AG20443 (cell line): ENCODE measurements around the gene LINGO3.

ENCODE experiments used
- DNase-seq: peaks from one replicate; pipeline ENCODE4 v3.0.0; 2012; ENCODE audit warnings: low spot score, mixed read lengths

The LINGO3 gene

GRCh38 chr19:2339644-2340310, 31.8 kb upstream of the LINGO3 start:
- DNase-seq = no peak

DNA sequence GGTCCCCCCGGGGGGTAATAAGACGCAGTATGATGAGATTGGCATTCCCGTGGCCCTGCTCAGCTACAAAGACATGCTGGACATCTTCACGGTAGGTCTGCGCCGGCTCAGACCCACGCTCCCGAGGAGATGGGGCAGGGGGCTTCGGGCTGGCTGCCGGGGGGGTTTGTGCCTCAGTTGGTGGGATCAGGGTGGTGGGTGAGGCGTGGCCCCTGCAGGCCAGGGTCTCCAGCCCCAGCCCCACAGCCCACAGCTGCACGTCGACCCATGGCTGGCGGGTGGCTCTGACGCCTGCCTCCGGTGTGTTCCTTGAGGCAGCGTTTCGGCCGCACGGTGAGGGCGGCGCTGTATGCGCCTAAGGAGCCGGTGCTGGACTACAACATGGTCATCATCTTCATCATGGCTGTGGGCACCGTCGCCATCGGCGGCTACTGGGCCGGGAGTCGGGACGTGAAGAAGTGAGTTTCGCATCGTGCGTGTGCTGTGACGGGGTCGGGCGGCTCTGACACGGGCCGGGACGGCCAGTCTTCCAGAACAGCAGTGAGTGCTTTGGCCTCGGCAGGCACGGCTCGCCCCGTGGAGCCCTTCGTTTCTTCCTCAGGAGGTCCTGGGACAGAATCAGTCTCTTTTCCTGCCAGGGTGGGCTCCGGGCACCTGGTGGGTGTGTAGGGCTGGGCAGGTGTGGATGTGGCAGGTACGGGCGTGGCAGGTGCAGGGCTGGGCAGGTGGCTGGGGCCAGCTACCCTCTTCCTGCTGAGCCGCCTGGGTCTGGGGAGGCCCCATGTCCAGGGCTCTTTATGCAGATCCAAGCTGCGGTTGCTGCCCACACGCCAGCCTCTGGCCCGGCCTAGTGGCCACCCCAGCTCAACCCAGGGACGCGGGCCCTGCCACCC, 31.0 kb upstream of the LINGO3 start:
- DNase-seq = no peak

DNA sequence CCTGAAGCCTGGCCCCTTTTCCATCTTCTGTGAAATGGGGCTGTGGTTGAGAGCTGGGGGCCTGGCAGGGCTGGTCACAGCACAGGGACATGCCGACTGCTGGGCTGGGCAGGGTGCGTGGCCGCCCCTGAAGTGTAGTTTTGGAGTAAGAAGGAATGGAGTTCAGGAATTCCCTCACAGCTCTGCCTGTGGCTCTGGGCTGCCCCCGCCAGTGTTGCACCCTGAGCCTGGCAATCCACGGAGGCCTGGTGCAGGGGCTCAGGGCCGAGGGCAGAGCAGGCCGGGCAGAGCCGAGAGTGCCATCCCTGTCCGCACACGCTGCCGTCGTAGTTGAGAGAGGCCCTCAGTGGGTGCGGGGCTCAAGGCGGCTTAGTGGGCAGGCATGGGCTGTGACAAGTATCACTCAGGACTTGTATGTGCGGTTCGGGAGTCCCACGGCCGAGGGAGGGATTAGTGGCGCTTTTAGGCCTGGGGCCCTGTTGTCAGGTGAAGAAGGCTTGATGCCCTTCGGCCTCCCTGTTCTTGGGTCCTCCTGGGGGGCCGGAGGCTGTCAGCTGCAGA, 30.2 kb upstream of the LINGO3 start:
- no peak for DNase-seq

DNA sequence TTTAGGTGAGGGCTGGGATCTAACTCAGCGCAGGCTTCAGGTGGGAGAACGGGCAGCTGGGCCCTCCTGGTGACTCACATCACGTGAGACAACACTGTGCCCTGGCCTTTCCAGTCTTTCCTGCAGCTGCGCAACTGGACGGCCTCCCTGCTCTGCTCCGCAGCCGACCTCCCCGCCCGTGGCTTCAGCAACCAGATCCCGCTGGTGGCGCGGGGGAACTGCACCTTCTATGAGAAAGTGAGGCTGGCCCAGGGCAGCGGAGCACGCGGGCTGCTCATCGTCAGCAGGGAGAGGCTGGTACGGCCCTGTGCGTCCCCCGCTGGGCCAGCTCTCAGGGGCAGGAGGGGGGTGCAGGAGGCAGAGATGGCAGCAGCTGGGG, 29.4 kb upstream of the LINGO3 start:
- DNase-seq = no peak

GRCh38 chr19:2336528-2337328, 28.8 kb upstream of the LINGO3 start:
- DNase-seq = no peak

- DNase-seq = no peak
Measured at GRCh38 chr19:2335848-2336247, 27.9 kb upstream of the LINGO3 start.

GRCh38 chr19:2334986-2335846, 27.3 kb upstream of the LINGO3 start:
- DNase-seq = no peak

- DNase-seq = no peak
Measured at GRCh38 chr19:2334426-2334825, 26.5 kb upstream of the LINGO3 start.

GRCh38 chr19:2333807-2334211, 25.9 kb upstream of the LINGO3 start:
- no peak for DNase-seq

DNA sequence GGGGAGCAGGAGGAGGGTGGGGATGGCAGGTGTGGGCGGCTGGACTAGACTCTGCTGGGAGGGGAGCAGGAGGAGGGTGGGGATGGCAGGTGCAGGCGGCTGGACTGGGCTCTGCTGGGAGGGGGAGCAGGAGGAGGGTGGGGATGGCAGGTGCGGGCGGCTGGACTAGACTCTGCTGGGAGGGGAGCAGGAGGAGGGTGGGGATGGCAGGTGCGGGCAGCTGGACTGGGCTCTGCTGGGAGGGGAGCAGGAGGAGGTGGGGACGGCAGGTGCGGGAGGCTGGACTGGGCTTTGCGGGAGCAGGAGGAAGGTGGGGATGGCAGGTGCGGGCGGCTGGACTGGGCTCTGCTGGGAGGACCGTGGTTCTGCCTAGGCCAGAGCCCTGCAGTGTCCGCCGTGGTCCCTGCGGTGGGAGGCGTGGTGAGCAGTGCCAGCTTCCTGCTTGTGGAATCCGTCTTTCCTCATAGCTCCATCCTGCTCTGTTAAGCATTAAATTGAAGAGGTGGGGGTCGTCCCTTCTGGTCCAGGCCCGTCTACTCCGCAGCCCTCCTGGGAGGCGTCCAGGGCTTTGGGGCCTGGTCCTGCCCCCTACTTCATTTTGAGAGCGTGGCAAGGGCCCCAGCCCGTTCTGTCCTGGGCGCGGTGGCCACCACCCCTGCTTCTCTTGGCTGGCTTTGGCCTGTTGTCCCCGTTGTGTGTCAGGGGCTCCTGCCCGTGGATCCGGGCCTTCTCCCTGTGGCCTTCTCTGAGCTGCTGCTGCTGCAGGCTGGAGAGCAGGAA, 25.3 kb upstream of the LINGO3 start:
- no peak for DNase-seq

GRCh38 chr19:2332341-2333026, 24.5 kb upstream of the LINGO3 start:
- DNase-seq = no peak

DNA sequence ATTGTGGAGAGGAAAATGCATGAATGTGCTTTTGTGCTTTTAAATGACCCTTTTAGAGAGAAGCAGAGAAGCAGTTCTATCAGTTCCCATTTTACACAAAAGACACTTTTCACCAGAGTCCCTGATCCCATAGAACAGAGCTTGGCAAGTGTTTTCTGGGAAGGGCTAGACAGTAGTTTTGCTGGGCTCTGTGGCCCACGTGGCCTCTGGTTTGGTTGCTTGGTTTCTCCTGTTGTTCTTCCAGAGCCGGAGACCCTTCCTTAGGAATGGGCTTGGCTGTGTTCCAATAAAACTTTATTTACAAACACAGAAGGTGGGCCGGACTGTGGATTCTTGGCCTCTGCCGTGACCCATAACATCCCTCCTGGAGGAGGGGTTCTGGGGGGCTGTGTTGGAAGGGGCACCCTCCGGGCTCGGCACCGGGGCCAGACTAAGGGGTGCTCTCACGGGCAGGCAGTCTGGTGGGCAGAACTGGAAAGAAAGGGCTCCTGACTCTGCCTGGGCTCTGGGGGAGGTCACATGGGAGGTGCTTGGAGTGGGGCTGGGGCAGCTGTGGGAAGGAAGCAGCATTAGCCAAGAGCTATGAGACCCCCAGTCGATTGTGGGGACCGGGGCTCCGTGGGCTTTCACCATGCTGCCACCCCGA, 23.8 kb upstream of the LINGO3 start:
- no peak for DNase-seq

DNA sequence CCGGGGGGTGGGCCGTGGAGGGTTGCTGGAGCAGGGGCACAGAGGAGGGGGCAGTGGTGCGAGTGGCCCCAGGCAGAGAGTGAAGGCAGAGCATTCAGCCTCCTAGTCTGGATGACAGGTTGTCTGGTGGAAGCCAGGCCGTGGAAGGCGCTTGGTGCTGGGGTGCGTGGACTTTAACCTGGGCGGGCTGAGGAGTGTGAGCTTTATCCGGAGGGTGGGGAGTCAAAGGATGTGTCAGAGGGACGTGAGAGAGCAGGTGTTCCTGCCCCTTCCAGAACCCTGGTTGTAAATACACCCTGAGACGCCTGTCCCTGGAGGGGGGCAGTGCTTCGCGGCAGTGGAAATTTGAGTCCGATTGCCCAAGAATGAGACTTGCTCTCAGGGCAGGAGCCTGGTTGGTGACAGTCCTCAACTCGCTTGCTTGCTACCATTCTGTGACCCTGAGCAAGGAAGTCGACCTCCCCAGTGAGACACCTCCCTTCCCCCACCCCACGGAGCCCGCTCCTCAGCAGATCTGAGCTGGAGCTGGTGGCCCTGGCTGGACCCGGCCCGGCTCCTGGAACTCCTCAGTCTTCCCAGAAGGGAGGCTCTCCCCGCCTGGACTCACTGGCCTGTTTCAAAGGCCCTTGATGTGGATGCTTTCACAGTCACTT, 22.8 kb upstream of the LINGO3 start:
- DNase-seq = no peak

- DNase-seq = no peak
Measured at GRCh38 chr19:2330255-2330631, 22.3 kb upstream of the LINGO3 start.

DNA sequence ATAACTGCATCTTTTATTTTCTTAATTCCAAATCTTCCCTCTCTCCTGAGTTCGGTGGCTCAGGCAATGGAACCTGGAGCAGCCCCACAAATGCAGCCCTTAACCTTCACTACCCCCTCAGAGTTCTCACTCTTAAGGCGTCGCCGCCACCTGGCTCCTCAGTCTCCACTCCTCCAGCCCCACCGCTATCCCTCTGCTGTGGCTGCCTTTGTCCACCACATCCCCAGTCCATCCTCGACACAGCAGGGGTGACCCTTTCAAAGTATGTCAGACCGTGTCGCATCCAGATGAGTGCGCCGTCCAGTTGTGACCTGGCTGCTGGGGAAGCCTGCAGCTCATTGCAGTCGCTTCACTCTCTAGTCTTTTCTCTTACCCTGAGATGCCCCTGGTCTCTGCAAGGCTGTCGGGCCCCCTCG, 21.6 kb upstream of the LINGO3 start:
- DNase-seq = no peak

GRCh38 chr19:2329149-2329478, 21.2 kb upstream of the LINGO3 start:
- no peak for DNase-seq

DNA sequence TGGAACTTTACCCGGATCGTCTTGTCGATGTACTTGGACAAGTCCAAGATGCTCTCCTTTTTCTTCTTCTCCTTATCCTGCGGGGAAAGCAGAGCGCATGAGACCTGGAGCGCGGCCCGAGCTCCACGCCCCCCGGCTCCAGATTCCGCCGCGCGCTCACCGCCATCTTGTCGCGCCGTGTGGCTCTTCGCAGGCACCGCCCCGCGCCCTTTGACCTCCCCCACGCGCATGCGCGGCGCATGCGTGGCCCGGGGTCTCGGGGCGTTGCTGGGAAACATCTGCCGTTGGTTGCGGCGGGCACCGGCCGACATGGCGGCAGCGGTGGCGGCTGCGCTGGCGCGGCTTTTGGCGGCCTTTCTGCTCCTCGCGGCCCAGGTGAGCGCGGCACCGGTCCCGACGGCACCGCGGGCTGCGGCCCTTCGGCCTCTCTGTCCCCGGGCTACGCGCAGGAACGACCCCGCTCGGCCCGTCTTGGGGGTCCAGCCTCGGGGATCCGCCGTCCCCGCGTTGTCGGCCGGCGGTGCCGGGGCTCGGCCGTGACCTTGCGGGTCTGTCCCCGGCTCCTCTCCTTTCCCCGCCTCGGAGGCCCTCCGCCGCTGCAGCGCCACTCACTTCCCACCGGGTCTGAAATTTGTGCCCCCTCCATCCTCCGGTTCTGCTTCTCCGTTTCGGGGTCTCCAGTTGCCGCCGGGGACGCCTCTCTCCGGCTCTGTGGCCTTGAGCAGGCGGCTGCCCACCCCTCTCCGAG, 20.6 kb upstream of the LINGO3 start, which contains the start of the genes LSM7 and SPPL2B:
Gene LSM7, minus strand, starts transcription at position 186 of the 748 bp plus-strand sequence. Its CDS starts 20 bp downstream, at position 166.
Gene SPPL2B, plus strand, starts transcription at position 284 of the 748 bp plus-strand sequence. Its CDS starts 26 bp downstream, at position 310.
- DNase-seq = peak; percentile 100

DNA sequence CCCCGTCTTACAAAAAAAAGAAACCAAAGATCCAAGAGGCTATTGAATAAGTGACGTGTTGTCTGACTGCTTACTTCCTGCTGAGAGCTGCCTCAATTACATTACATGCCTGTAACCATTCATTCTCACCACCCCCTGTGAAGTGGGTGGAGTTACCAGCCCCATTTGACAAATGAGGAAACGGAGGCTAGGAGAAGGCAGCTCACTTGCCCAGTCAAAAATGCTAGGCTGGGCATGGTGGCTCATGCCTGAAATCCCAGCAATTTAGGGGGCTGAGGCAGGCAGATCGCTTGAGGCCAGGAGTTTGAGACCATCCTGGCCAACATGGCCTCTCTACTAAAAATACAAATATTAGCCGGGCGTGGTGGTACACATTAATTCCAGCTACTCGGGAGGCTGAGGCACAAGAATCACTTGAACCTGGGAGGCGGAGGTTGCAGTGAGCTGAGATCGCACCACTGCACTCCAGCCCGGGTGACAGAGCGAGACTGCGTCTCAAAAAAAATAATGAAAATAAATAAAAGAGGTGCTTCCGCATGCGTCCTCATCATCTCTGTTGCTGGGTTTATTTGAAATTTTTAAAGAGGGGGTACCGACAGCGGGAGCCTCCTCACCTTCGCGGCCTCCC, 19.9 kb upstream of the LINGO3 start:
- DNase-seq = peak; percentile 73
